HG03060 (cell line): ENCODE data around the gene C19orf73.

Experiments
- ATAC-seq: cut with Tn5 transposase; IDR thresholded peaks from one replicate; pipeline ENCODE4 v1.9.1; 2021; ENCODE audit warnings: low read depth, moderate number of reproducible peaks; ENCODE audit not compliant: unreplicated experiment

The C19orf73 gene

GRCh38 chr19:49118565-49119410 is at the start of gene C19orf73:
Gene C19orf73 (minus strand): TSS chr19:49119143. CDS start chr19:49119022, 121 bp downstream.
- ATAC-seq: peak; percentile 41

GRCh38 chr19:49168421-49168820 is 49.5 kb upstream of the C19orf73 start:
- no peak for ATAC-seq

- ATAC-seq: no peak
Observed at GRCh38 chr19:49167857-49168409, 49.0 kb upstream of the C19orf73 start.

- ATAC-seq: no peak
Observed at GRCh38 chr19:49165865-49166301, 46.9 kb upstream of the C19orf73 start.

- ATAC-seq: no peak
Observed at GRCh38 chr19:49165111-49165750, 46.3 kb upstream of the C19orf73 start.

GRCh38 chr19:49161987-49162386 is 43.0 kb upstream of the C19orf73 start:
- no peak for ATAC-seq

- ATAC-seq: no peak
Observed at GRCh38 chr19:49160450-49161189, 41.7 kb upstream of the C19orf73 start.

GRCh38 chr19:49157445-49158224 is 38.7 kb upstream of the C19orf73 start, which contains the start of gene TRPM4:
Gene TRPM4 (plus strand): TSS chr19:49157792. CDS start chr19:49157867, 75 bp downstream.
- no peak for ATAC-seq

- no peak for ATAC-seq
Observed at GRCh38 chr19:49155820-49156346, 36.9 kb upstream of the C19orf73 start.

GRCh38 chr19:49155005-49155819 is 36.3 kb upstream of the C19orf73 start, which contains the start of gene HRC:
Gene HRC (minus strand): TSS chr19:49155396. CDS start chr19:49155237, 159 bp downstream.
- ATAC-seq: no peak

- no peak for ATAC-seq
Observed at GRCh38 chr19:49154279-49154678, 35.3 kb upstream of the C19orf73 start.

- ATAC-seq: no peak
Observed at GRCh38 chr19:49153167-49153809, 34.3 kb upstream of the C19orf73 start.

GRCh38 chr19:49152119-49152550 is 33.2 kb upstream of the C19orf73 start:
- no peak for ATAC-seq

GRCh38 chr19:49151267-49152118 is 32.5 kb upstream of the C19orf73 start:
- ATAC-seq: no peak

- no peak for ATAC-seq
Observed at GRCh38 chr19:49150944-49151243, 32.0 kb upstream of the C19orf73 start.

GRCh38 chr19:49150106-49150943 is 31.4 kb upstream of the C19orf73 start:
- ATAC-seq: no peak
